B cell (primary cell): ENCODE data around the gene MEN1. TPM values are rescaled to one million over a fixed set of nuclear protein-coding genes. Genes with fewer than 3 reads are reported as not detected.

Experiments used
- ATAC-seq: fragments of 200-7000 bp; cut with Tn5 transposase; one replicate; pipeline ENCODE4 v1.10.0; 2021; ENCODE audit warnings: low read depth, mild to moderate bottlenecking, moderate number of reproducible peaks, moderate library complexity
- CTCF ChIA-PET: fragments of 350-600 bp; sonication (Branson Sonifier 250); formaldehyde crosslinking; loops from one replicate; lab custom pipeline; 2021; ENCODE audit warnings: antibody characterized with exemption, inconsistent platforms; lab: Charles Lee
- POLR2A ChIA-PET: fragments of 350-600 bp; sonication (Branson Sonifier 250); formaldehyde crosslinking; loops from one replicate; lab custom pipeline; 2021; ENCODE audit warnings: antibody characterized with exemption; lab: Charles Lee
- DNase-seq: peaks from one replicate; pipeline ENCODE4 v3.0.0; 2013
- H2AFZ ChIP-seq: 2 replicates; pipeline ENCODE4 v1.6.1; 2012; ENCODE audit warnings: mild to moderate bottlenecking, low read depth, low read length; ENCODE audit not compliant: insufficient read depth, poor library complexity, severe bottlenecking
- H3K27ac ChIP-seq, 2 donors: 1 replicate in 1 of 2; 2 replicates in 1 of 2; pipeline ENCODE4 v1.5.1; 2012 to 2013; ENCODE audit warnings: low read length in 2 of 2, mild to moderate bottlenecking in 2 of 2, moderate library complexity in 1 of 2
- H3K27me3 ChIP-seq, 4 experiments: fragments of 200-600 bp in 1 of 4; sonication (generic) in 1 of 4; replicated peaks in 1 of 4; 1 replicate in 2 of 4; 2 replicates in 2 of 4; pipeline versions ENCODE4 v1.6.1 to v1.7.0; 2013 to 2016; ENCODE audit warnings: low read length in 3 of 4, mild to moderate bottlenecking in 2 of 4, mixed read lengths in 1 of 4, moderate library complexity in 1 of 4; ENCODE audit not compliant: insufficient read depth in 4 of 4, control insufficient read depth in 3 of 4; ENCODE audit errors: control extremely low read depth in 1 of 4
- H3K36me3 ChIP-seq, 2 experiments: replicated peaks in 1 of 2; 1 replicate in 1 of 2; 2 replicates in 1 of 2; pipeline versions ENCODE4 v1.6.1 to v1.7.1; 2013; ENCODE audit warnings: low read length in 1 of 2; ENCODE audit not compliant: insufficient read depth in 2 of 2, control insufficient read depth in 1 of 2; ENCODE audit errors: control extremely low read depth in 1 of 2, extremely low read depth in 1 of 2
- H3K4me1 ChIP-seq, 2 donors: fragments of 200-600 bp in 1 of 2; sonication (generic) in 1 of 2; 1 replicate in 1 of 2; 2 replicates in 1 of 2; pipeline versions ENCODE4 v1.5.1 to v1.6.1; 2013 to 2017; ENCODE audit warnings: low read length in 2 of 2; ENCODE audit not compliant: control insufficient read depth in 2 of 2, insufficient read depth in 2 of 2
- H3K4me2 ChIP-seq: replicated peaks from 2 replicates; pipeline ENCODE3; 2012; ENCODE audit warnings: mild to moderate bottlenecking, low read depth, low read length; ENCODE audit not compliant: poor library complexity, severe bottlenecking
- H3K4me3 ChIP-seq, 5 experiments: fragments of 200-600 bp in 1 of 5; sonication (generic) in 1 of 5; 1 replicate in 3 of 5; 2 replicates in 2 of 5; pipeline versions ENCODE4 v1.5.1 to v1.7.0; 2011 to 2016; ENCODE audit warnings: low read length in 4 of 5, mild to moderate bottlenecking in 4 of 5, low read depth in 2 of 5, control low read depth in 1 of 5, moderate library complexity in 1 of 5; ENCODE audit not compliant: insufficient read depth in 1 of 5; ENCODE audit errors: control extremely low read depth in 1 of 5, extremely low read depth in 1 of 5
- H3K79me2 ChIP-seq: fragments of 200-600 bp; sonication (generic); one replicate; pipeline ENCODE4 v1.6.0; 2016; ENCODE audit warnings: low read length; ENCODE audit not compliant: control insufficient read depth, insufficient read depth
- H3K9ac ChIP-seq: fragments of 200-600 bp; sonication (generic); 2 replicates; pipeline ENCODE4 v1.6.1; 2017; ENCODE audit warnings: mild to moderate bottlenecking, low read length, moderate library complexity
- H3K9me3 ChIP-seq, 3 donors: one replicate each; pipeline versions ENCODE4 v1.6.1 to v1.7.1; 2013; ENCODE audit warnings: low read length in 2 of 3; ENCODE audit not compliant: control insufficient read depth in 2 of 3, insufficient read depth in 1 of 3; ENCODE audit errors: control extremely low read depth in 1 of 3
- H4K20me1 ChIP-seq: 2 replicates; pipeline ENCODE4 v1.6.0; 2012; ENCODE audit warnings: mild to moderate bottlenecking, low read length; ENCODE audit not compliant: insufficient read depth, control insufficient read depth, poor library complexity, severe bottlenecking
- H3K27ac Mint-ChIP-seq: one replicate; pipeline ENCODE4 v1.8.0; 2021; ENCODE audit warnings: mixed read lengths
- H3K27me3 Mint-ChIP-seq: one replicate; pipeline ENCODE4 v1.8.0; 2021; ENCODE audit warnings: mixed read lengths
- H3K4me1 Mint-ChIP-seq: one replicate; pipeline ENCODE4 v1.8.0; 2021; ENCODE audit warnings: mixed read lengths
- H3K4me3 Mint-ChIP-seq: one replicate; pipeline ENCODE4 v1.8.0; 2021; ENCODE audit warnings: mixed read lengths
- H3K9me3 Mint-ChIP-seq: one replicate; pipeline ENCODE4 v1.8.0; 2022; ENCODE audit warnings: mixed read lengths; ENCODE audit not compliant: insufficient read depth
- CTCF ChIP-seq: fragments of 200-600 bp; IDR thresholded peaks from one replicate; pipeline ENCODE4 v1.8.0; 2022; ENCODE audit warnings: antibody characterized with exemption, mild to moderate bottlenecking
- EZH2 ChIP-seq: IDR thresholded peaks from 2 replicates; pipeline ENCODE4 v1.6.1; 2012; ENCODE audit warnings: borderline replicate concordance, low read depth, mild to moderate bottlenecking, moderate library complexity, low read length; ENCODE audit not compliant: insufficient read depth, poor library complexity, severe bottlenecking
- WGBS: methylation state at CpG from one replicate; pipeline ENCODE4 v1.1.5; 2013; ENCODE audit warnings: missing lambda C conversion rate; ENCODE audit not compliant: insufficient coverage; 5-methylcytosine and 5-hydroxymethylcytosine counted together
- intact Hi-C: fragments of 100-400 bp; cut with micrococcal nuclease; formaldehyde crosslinking; loops from one replicate; pipeline ENCODE4 v1.10.0; 2022
- polyA minus RNA-seq: library from RNA; depleted of rRNA, polyadenylated mRNA; stranded (reverse); fragments of >200 nt; gene quantifications from 2 replicates; pipeline ENCODE4 v1.2.3, GENCODE V29; 2012
- polyA plus RNA-seq: library from polyadenylated mRNA; depleted of rRNA; stranded (reverse); fragments of >200 nt; gene quantifications from 2 replicates; pipeline ENCODE4 v1.2.3, GENCODE V29; 2012
- total RNA-seq, 2 donors: library from RNA; stranded (reverse); fragments of 120-200 nt in 1 of 2; gene quantifications; 1 replicate in 1 of 2; 2 replicates in 1 of 2; pipeline versions ENCODE4 v1.2.3 to v1.2.4, GENCODE V29; 2013 to 2022

Gene MEN1
- total RNA-seq: 46.3 and 48.2 TPM in 2 replicates
- 17.0 TPM for total RNA-seq (2013)
- polyA plus RNA-seq: 68.5 and 71.5 TPM in 2 replicates
- 29.7 and 47.7 TPM in 2 replicates for polyA minus RNA-seq

GRCh38 chr11:64810271-64810890, at the start of gene MEN1:
Gene MEN1, minus strand, starts transcription at chr11:64810551. Its CDS starts 442 bp downstream, at chr11:64810109.
- Histone ChIP-seq H3K9me3 (no peaks in the 10 kb centered on the region), H3K36me3 (peaks cover 0 to 21% of the 10 kb centered on the region in 2 experiments), H3K4me2 (peak within 1 kb of the TSS; percentile 95), H4K20me1 (peaks cover 11% of the 10 kb centered on the region), H3K79me2 (peaks cover 41% of the 10 kb centered on the region), H2AFZ (peak within 1 kb of the TSS; percentile 99), H3K27ac (peak within 1 kb of the TSS; percentile 63 to 79), H3K27me3 (no peaks in the 10 kb centered on the region), H3K4me3 (peak within 1 kb of the TSS; percentile 36 to 99 (median 86)), H3K4me1 (peaks cover 15 to 32% of the 10 kb centered on the region in 2 donors), H3K9ac (peak within 1 kb of the TSS; percentile 90)
- under 1% methylated on average over 39 of the region's 46 CpGs for WGBS
- CTCF ChIA-PET: interaction anchor here (0.8 to 1.6 kb wide), 8 partner anchors 11 to 67 kb away, joined by 3 to 7 read pairs (median 4); partner anchors contain the start of genes CDC42BPG and SF1
- H3K4me1 Mint-ChIP-seq: peaks cover 34% of the 10 kb centered on the region
- peak within 1 kb of the TSS; percentile 95 for H3K27ac Mint-ChIP-seq
- H3K4me3 Mint-ChIP-seq: peak within 1 kb of the TSS; percentile 98
- intact Hi-C loops: loop anchor here (1.0 to 2.0 kb wide), 5 partner anchors 8 to 78 kb away; partner anchors contain the start of genes CDC42BPG and RASGRP2
- POLR2A ChIA-PET: interaction anchor here (0.6 to 2.6 kb wide), 11 partner anchors 8 to 218 kb away, joined by 3 to 16 read pairs (median 4); partner anchors contain the start of genes MAP4K2, RASGRP2 and SF1
- H3K9me3 Mint-ChIP-seq: no peaks in the 10 kb centered on the region
- DNase-seq (peak; percentile 82), ATAC-seq (peak; percentile 84)
- no peaks in the 10 kb centered on the region for H3K27me3 Mint-ChIP-seq
- TF ChIP-seq CTCF (no peak), EZH2 (no peak)
